Measurements from ENCODE around the gene RASGRF2.

DNA sequence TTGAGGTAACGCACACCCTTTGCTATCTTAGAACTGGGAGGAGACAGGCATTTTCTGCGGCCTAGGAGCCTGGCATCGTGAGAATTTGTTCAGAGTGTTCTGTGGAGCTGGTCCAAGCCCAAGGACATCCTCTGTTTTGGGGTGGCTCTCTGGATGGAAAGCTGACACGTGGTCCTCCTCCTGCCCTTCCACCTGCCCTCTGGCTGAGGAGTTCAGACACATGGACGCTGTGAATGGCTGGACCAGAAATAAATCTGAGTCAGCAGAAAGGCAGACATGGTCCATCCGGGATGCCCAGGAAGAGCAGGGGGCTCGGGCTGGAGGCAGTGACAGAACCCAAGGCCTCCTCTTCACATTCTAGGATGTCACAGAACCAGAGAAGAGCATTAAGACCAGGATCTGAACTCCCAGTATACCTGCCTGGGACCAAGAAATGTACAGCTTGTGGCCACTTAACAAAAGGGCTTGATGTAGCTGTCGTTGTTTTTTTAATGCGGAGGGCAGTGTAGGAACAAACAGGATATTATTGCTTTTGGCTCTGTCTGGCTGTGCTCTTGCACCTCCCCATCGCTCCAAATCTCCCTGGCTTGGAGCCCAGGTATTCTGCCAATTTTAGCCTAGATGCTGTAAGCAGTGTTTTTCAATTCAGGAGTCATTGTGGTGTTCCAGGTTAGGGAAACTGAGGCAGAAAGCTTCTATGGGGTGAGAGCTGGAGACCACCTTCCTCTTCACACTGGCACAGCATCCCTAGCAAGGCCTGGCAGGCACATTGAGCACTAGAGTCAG lies 275.3 kb downstream of the RASGRF2 start:
- TF ChIP-seq POLR2A (IDR thresholded peaks at IDR 0.05; ENCODE audit: extremely low read depth, insufficient read length) (no peak), MYC (IDR thresholded peaks at IDR 0.05; ENCODE audit: low read depth, low read length) (no peak)
- TF ChIP-seq, protein P1, sequence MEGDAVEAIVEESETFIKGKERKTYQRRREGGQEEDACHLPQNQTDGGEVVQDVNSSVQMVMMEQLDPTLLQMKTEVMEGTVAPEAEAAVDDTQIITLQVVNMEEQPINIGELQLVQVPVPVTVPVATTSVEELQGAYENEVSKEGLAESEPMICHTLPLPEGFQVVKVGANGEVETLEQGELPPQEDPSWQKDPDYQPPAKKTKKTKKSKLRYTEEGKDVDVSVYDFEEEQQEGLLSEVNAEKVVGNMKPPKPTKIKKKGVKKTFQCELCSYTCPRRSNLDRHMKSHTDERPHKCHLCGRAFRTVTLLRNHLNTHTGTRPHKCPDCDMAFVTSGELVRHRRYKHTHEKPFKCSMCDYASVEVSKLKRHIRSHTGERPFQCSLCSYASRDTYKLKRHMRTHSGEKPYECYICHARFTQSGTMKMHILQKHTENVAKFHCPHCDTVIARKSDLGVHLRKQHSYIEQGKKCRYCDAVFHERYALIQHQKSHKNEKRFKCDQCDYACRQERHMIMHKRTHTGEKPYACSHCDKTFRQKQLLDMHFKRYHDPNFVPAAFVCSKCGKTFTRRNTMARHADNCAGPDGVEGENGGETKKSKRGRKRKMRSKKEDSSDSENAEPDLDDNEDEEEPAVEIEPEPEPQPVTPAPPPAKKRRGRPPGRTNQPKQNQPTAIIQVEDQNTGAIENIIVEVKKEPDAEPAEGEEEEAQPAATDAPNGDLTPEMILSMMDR (IDR thresholded peaks at IDR 0.05; ENCODE audit: low read depth, low read length) = no peak
- TF ChIP-seq, protein P2, sequence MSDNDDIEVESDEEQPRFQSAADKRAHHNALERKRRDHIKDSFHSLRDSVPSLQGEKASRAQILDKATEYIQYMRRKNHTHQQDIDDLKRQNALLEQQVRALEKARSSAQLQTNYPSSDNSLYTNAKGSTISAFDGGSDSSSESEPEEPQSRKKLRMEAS (IDR thresholded peaks at IDR 0.05; ENCODE audit: low read depth, low read length) = no peak
